GM19240 (cell line): Measurements from ENCODE around the gene AGXT.
A peak's percentile ranks its signal among the peaks of the same experiment; 100 is the strongest.

ENCODE experiments used
- DNase-seq: peaks from one replicate; pipeline ENCODE4 v3.0.0; 2011; ENCODE audit warnings: low spot score; ENCODE audit not compliant: insufficient read length

AGXT gene

DNA sequence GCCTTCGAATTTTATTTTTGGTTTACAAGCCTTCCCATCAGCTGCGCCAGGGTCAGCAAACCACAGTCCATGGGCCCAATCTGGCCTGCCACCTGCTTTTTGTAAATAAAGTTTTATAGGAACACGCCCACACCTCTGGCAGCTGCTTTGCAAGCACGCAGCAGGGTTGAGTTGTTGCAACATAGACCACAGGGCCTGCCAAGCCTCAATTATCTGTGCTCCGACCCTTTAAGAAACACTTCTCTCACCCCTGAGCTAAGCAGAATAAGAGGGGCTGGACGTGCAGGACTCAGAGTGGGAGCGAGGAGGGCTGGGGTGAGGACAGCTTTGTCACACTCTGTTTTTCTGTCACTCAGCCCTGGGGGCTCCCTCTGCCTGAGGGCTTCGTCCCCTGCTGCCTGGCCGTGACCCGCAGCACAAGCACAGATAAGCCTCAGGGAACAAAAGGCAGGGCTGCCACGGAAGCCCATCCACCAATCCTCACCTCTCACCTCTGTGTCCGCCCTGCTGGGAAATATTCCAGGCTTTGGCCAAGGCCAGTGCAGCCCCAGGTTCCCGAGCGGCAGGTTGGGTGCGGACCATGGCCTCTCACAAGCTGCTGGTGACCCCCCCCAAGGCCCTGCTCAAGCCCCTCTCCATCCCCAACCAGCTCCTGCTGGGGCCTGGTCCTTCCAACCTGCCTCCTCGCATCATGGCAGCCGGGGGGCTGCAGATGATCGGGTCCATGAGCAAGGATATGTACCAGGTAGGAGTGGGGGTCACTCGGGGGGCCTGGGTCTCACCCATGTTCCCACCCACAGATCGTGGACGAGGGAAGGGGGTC is at the start of gene AGXT:
Gene AGXT (plus strand): TSS at position 539 of the 823 bp plus-strand sequence. CDS start 42 bp downstream, at position 581.
- no peak for DNase-seq

GRCh38 chr2:240819126-240819857 is 49.3 kb upstream of the AGXT start:
- no peak for DNase-seq

DNA sequence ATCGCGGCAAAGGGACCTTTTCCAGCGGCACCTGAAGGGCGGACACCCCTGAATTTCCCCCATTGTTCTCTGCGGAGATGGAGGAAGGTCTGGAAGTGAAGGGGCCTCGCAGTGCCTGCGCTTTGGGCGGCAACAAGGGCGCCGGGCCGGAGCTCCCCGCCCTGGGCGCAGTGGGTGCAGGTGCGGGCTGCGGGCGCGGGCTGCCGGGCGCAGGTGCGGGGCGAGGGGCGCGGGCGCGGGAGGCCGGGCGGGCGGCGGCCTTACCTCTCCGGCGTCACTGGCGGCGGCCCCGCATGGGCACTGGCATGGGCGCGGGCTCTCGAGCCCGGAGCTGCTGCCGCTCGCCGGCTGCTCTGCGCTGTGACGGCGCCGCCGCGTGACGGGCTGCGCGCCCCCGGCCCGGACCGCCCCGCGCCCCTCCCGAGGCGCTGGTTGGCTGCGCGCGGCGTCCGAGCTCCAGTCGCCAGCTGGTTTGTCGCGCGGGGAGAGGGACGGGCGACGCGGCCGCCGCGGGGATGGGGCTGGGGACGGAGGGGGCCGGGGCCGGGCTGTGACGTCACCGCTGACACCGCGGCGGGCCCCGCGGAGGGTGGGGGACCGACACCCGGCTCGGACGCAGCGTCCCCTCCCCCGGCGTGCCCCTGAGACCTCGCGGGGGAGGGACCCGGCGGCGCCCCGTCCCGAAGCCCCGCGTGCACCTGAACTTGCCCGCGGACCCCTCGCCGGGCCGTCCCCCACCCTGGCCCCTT is 48.6 kb upstream of the AGXT start, which contains the start of gene KIF1A:
Gene KIF1A (minus strand): TSS at position 362 of the 749 bp plus-strand sequence. CDS start 22,467 bp downstream, outside the sequence.
- DNase-seq, result no peak

DNA sequence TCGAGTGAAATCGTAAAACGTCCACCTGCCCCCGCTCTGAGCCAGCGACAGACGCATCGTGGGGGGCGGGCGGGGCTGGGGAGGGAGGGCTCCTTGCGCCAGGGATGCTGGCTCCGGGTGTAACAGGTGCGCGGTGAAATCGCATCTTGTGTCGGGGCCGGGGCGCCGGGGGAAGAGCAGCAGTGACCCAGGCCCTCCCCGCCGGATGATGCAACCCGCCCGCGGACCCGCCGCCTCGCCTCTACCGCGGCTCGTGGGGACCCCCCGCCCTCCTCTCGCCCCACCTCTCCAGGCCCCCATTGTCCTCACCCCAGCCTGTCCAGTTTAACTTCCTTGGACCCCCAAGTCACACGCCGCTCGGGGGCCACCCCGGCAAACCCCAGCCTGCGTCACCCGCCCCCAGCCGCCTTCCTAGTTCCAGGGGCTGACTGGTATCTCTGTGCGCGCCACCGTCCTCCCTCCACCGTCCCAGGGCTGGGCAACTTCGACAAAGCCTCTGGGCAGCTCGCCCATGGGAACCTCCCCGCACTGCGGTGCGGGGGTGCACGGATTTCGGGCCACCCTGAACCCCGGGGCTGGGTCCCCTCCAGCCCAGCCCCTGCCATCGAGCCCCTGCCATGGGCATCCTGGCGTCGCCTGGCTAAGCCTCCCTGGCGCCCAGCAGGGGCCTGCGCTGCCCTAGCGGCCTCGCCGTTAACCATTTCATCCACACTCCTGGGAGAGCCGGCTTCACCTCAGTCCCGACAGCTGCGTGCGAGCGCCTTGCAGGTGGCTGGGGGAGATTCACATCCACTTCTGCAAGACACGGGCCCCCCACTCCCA is 47.8 kb upstream of the AGXT start:
- no peak for DNase-seq

DNA sequence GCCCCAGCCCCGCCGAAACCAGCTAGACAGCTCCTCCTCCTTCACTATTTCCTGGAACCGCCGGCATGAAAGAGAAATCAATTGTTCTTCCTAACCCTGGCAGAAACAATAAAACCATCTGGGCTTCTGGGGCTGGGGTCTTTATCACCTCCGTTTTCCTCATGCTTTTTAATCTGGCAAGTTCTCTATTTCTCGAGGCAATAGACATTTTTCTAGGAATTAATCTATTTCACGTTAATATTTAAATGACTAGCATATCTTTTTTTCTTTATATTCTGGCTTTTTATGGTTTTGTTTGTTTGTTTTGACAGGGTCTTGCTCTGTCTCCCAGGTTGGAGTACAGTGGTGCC is 47.2 kb upstream of the AGXT start:
- DNase-seq, result no peak

GRCh38 chr2:240822280-240822847 is 46.3 kb upstream of the AGXT start:
- DNase-seq, result no peak

GRCh38 chr2:240823449-240824336 is 44.9 kb upstream of the AGXT start:
- no peak for DNase-seq

- no peak for DNase-seq
These were observed 43.1 kb upstream of the AGXT start for GRCh38 chr2:240825476-240825875.

GRCh38 chr2:240831594-240832204 is 36.9 kb upstream of the AGXT start:
- no peak for DNase-seq

GRCh38 chr2:240832205-240832727 is 36.4 kb upstream of the AGXT start:
- peak; percentile 88 for DNase-seq

DNA sequence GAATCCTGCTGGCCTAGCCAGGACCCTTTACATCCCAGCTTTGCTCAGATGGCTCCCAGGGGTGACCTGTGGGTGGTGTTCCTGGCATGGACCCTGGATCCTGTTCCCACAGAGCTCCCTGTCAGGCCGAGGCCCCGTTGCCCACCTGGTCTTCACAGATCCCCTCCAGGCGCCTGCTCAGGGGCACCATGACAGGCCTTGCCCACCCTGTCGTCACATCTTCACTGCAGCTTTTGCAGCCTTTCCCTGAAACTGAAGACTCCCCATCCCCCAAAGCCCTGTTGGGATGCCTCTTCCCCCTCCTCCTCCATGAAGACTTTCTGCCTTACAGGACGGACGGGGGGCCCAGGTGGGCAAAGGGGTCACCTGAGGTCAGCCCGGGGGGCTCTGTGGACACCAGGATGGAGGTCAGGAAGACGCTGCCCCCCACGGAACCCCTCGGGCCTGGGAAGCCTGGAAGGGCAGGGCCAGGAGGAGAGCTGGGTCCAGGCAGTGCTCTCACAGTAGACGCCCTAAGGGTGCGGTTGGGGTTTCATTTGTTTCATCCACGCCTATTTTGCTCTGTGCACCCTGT is 35.6 kb upstream of the AGXT start:
- no peak for DNase-seq

- no peak for DNase-seq
These were observed 34.8 kb upstream of the AGXT start for GRCh38 chr2:240833724-240834285.

DNA sequence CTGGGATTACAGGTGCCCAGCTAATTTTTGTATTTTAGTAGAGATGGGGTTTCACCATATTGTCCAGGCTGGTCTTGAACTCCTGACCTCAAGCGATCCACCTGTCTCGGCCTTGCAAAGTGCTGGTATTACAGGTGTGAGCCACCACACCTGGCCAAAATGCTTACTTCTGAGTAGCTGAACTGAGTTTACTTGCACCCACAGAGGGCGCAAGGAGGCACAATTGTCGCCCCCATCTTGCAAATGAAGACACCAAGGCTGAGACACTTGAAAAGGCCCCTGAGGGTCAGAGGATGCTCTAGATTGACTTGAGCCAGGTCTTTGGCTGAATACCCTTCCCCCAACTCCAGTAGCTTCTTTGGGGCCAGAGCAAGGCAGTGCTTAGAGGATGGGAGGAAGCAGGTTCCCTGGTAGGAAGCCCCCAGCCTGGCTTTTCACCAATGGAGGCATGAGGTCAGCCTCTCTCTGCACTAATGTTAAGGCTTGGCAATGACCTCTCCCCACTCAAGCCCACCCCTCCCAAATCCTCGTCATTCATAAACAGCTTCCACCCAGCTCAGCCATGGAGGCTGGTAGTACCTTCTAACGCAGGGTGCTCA is 34.1 kb upstream of the AGXT start:
- no peak for DNase-seq

DNA sequence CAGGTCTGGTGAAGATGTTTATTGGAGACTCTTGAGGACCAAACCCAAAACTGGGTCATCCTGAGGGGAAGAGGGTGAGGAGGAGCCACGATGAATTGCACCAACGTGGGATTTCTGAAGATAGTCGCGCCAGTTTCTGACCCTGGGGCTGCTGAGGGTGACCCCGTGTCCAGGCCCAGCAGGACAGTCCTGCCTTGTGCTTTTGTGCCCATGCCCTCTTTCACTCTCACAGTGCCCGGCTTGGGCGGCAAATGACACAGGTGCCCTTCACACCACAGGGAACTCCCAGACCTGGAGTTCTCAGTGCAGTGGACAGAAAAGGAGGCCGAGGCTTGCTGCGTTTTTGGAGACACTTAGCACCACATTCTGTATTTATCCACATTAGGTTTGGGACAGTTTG is 33.1 kb upstream of the AGXT start:
- DNase-seq, result no peak

DNA sequence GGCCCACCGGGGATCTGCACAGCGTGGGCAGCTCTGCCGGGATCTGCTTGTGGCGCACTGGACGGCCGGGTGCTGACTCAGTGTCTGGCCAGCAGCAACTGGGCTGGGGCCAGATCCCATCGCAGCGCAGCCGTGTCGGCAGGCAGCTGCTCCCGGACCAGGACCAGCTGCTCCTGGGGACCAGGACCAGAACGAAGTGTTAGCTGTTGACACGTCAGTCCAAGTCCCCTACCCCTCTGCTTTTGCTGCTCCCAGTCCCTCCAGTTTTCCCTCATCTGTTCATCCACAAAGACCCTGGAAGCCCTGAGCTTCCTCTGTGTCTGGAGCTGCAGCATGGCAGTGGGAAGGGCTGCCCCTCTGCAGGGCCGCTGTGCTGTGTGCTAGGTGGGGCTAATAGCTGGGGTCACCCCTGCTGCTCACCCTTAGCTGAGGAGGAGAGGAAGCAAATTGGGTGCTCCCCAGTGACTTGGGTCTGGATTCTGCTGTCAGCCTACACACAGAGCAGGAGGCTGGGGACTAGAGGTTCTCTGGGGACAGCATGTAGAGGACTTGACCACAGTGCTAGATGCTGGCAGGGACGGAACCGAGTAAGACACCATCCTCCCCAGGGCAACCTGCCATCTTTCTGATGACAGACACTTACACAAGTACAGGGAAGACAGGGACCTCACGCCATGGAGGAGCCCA is 31.7 kb upstream of the AGXT start:
- DNase-seq, result no peak

DNA sequence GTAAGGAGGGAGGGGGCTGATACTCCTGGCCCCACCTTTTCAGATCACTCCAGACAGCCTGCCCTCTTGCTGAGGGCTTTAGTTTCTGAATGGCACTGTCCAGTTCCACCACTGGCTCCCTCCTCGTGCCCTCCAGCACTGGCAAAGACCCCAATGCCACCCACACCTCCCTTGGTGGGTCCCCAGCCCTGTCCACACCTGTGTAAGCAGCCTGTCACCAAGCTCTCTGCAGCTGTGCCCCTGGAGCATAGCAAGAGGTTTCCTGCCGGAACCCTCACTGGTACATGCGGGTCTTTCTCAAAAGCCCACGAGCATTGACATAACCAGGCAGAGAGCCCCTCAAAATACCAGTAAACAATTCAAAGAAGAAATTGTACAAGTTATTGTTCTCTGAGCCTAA is 31.0 kb upstream of the AGXT start:
- no peak for DNase-seq
